MM.1S (cell line): ENCODE measurements around the gene MUSK.

ENCODE experiments used
- DNase-seq: peaks from one replicate; pipeline ENCODE4 v3.0.0-alpha.2; 2015
- H2AFZ ChIP-seq: fragments of 300-600 bp; sonication (generic); 2 replicates; pipeline ENCODE4 v1.6.0; 2016; ENCODE audit warnings: antibody characterized with exemption, low read length
- H3F3A ChIP-seq: fragments of 300-600 bp; sonication (generic); 2 replicates; pipeline ENCODE4 v1.6.1; 2016; ENCODE audit warnings: mild to moderate bottlenecking, antibody characterized with exemption, low read length, moderate library complexity, mixed read lengths; ENCODE audit not compliant: insufficient read depth
- H3K27ac ChIP-seq: fragments of 300-600 bp; sonication (generic); 2 replicates; pipeline ENCODE4 v1.5.1; 2016; ENCODE audit warnings: mild to moderate bottlenecking, low read length
- H3K27me3 ChIP-seq: fragments of 300-600 bp; sonication (generic); replicated peaks from 2 replicates; pipeline ENCODE4 v1.6.0; 2016; ENCODE audit warnings: low read length; ENCODE audit not compliant: insufficient read depth
- H3K36me3 ChIP-seq: fragments of 300-600 bp; sonication (generic); replicated peaks from 2 replicates; pipeline ENCODE4 v1.6.1; 2016; ENCODE audit warnings: mild to moderate bottlenecking, low read length, mixed read lengths; ENCODE audit not compliant: insufficient read depth
- H3K4me1 ChIP-seq: fragments of 300-600 bp; sonication (generic); 2 replicates; pipeline ENCODE4 v1.6.1; 2016; ENCODE audit warnings: low read length, mixed read lengths
- H3K4me2 ChIP-seq: fragments of 300-600 bp; sonication (generic); 2 replicates; pipeline ENCODE4 v1.6.0; 2016; ENCODE audit warnings: low read depth, low read length
- H3K4me3 ChIP-seq: fragments of 300-600 bp; sonication (generic); 2 replicates; pipeline ENCODE4 v1.5.1; 2016; ENCODE audit warnings: low read length, mixed read lengths
- H3K79me2 ChIP-seq: fragments of 300-600 bp; sonication (generic); 2 replicates; pipeline ENCODE4 v1.6.1; 2016; ENCODE audit warnings: mixed run types, low read length, mixed read lengths
- H3K9ac ChIP-seq: fragments of 300-600 bp; sonication (generic); 2 replicates; pipeline ENCODE4 v1.6.1; 2016; ENCODE audit warnings: low read length, mixed read lengths
- H3K9me2 ChIP-seq: fragments of 300-600 bp; sonication (generic); replicated peaks from 2 replicates; pipeline ENCODE4 v1.6.1; 2016; ENCODE audit warnings: mild to moderate bottlenecking, low read length, mixed read lengths; ENCODE audit not compliant: insufficient read depth
- H3K9me3 ChIP-seq: fragments of 300-600 bp; sonication (generic); replicated peaks from 2 replicates; pipeline ENCODE4 v1.6.1; 2016; ENCODE audit warnings: mild to moderate bottlenecking, low read length, mixed read lengths; ENCODE audit not compliant: insufficient read depth
- H4K20me1 ChIP-seq: fragments of 300-600 bp; sonication (generic); 2 replicates; pipeline ENCODE4 v1.6.1; 2016; ENCODE audit warnings: mild to moderate bottlenecking, low read length, moderate library complexity, mixed read lengths; ENCODE audit not compliant: insufficient read depth
- CTCF ChIP-seq: fragments of 300-600 bp; sonication (generic); IDR thresholded peaks from 2 replicates; pipeline ENCODE4 v1.5.1; 2016; ENCODE audit warnings: antibody characterized with exemption, low read length, mixed read lengths
- EZH2 ChIP-seq: fragments of 300-600 bp; sonication (generic); optimal IDR thresholded peaks from 2 replicates; pipeline ENCODE3; 2017; ENCODE audit warnings: low read depth, mild to moderate bottlenecking, antibody characterized with exemption, low read length, mixed read lengths
- EZH2phosphoT487 ChIP-seq: fragments of 300-600 bp; sonication (generic); IDR thresholded peaks from 2 replicates; pipeline ENCODE4 v1.6.1; 2018; ENCODE audit warnings: antibody characterized with exemption, low read length

MUSK gene

GRCh38 chr9:110832926-110833325 is 164.3 kb downstream of the MUSK start:
- Histone ChIP-seq H3K9me2 (no peaks in the 10 kb centered on the region), H3K27me3 (no peaks in the 10 kb centered on the region), H3K79me2 (no peaks in the 10 kb centered on the region), H3K9me3 (no peaks in the 10 kb centered on the region), H3K27ac (no peak overlapping the region), H2AFZ (no peak overlapping the region), H3K4me1 (no peaks in the 10 kb centered on the region), H3K4me2 (no peak overlapping the region), H4K20me1 (no peaks in the 10 kb centered on the region), H3K9ac (no peak overlapping the region), H3F3A (no peaks in the 10 kb centered on the region), H3K4me3 (no peak overlapping the region), H3K36me3 (no peaks in the 10 kb centered on the region)
- TF ChIP-seq CTCF = no peak
- no peak for TF ChIP-seq EZH2phosphoT487
- no peak for TF ChIP-seq EZH2
- no peak for DNase-seq

- no peak for DNase-seq
- Histone ChIP-seq H3K27me3 (no peaks in the 10 kb centered on the region), H3K4me2 (no peak overlapping the region), H3F3A (no peaks in the 10 kb centered on the region), H3K4me1 (no peaks in the 10 kb centered on the region), H3K9me3 (no peaks in the 10 kb centered on the region), H3K79me2 (no peaks in the 10 kb centered on the region), H3K36me3 (no peaks in the 10 kb centered on the region), H4K20me1 (no peaks in the 10 kb centered on the region), H3K27ac (no peak overlapping the region), H3K9ac (no peak overlapping the region), H3K4me3 (no peak overlapping the region), H2AFZ (no peak overlapping the region), H3K9me2 (no peaks in the 10 kb centered on the region)
- TF ChIP-seq EZH2 = no peak
- TF ChIP-seq EZH2phosphoT487 = no peak
- no peak for TF ChIP-seq CTCF
These were observed 166.8 kb downstream of the MUSK start for GRCh38 chr9:110835404-110835803.

- no peaks in the 10 kb centered on the region for H3K9me3 ChIP-seq
- H3K27me3 ChIP-seq = no peaks in the 10 kb centered on the region
- H3K9me2 ChIP-seq = no peaks in the 10 kb centered on the region
- no peaks in the 10 kb centered on the region for H3F3A ChIP-seq
- DNase-seq = no peak
- no peaks in the 10 kb centered on the region for H4K20me1 ChIP-seq
- no peak overlapping the region for H3K9ac ChIP-seq
- no peak for TF ChIP-seq EZH2phosphoT487
- no peak for TF ChIP-seq CTCF
- TF ChIP-seq EZH2 = no peak
- no peaks in the 10 kb centered on the region for H3K36me3 ChIP-seq
- no peak overlapping the region for H3K27ac ChIP-seq
- H2AFZ ChIP-seq = no peak overlapping the region
- no peak overlapping the region for H3K4me3 ChIP-seq
- H3K4me2 ChIP-seq = no peak overlapping the region
- no peaks in the 10 kb centered on the region for H3K79me2 ChIP-seq
- H3K4me1 ChIP-seq = no peaks in the 10 kb centered on the region
These were observed 167.3 kb downstream of the MUSK start for GRCh38 chr9:110835859-110836271.
